Panc1 (cell line): ENCODE results near the gene CRADD. TPM values are rescaled to one million over a fixed set of nuclear protein-coding genes. Genes with fewer than 3 reads are reported as not detected.

Source experiments
- ATAC-seq: fragments of 200-7000 bp; cut with Tn5 transposase; 2 replicates; pipeline ENCODE4 v1.9.1; 2020; ENCODE audit warnings: mild to moderate bottlenecking, moderate library complexity
- BruUV-seq: library from RNA; stranded (reverse); fragments of 400-500 nt; replicated peaks from 2 replicates; lab custom pipeline; 2021; lab: Mats Ljungman, UMichigan
- CTCF ChIA-PET: fragments of 300-600 bp; sonication (Branson Sonifier 250); formaldehyde crosslinking; loops from one replicate; lab custom pipeline; 2022; ENCODE audit warnings: antibody characterized with exemption; lab: Charles Lee
- POLR2A ChIA-PET: fragments of 300-600 bp; sonication (Branson Sonifier 250); formaldehyde crosslinking; loops from one replicate; lab custom pipeline; 2022; ENCODE audit warnings: antibody characterized with exemption; lab: Charles Lee
- DNase-seq: peaks from one replicate; pipeline ENCODE4 v3.0.0-alpha.2; 2010; ENCODE audit warnings: low read depth, low spot score
- H3K27ac ChIP-seq: 2 replicates; pipeline ENCODE4 v1.5.1; 2011; ENCODE audit warnings: mild to moderate bottlenecking, low read length, inconsistent platforms
- H3K27me3 ChIP-seq: fragments of 200-500 bp; sonication (Bioruptor generic); 2 replicates; pipeline ENCODE4 v1.6.0; 2014; ENCODE audit warnings: low read length, inconsistent platforms; ENCODE audit not compliant: control insufficient read depth, insufficient read depth
- H3K36me3 ChIP-seq: fragments of 200-500 bp; sonication (Bioruptor generic); 2 replicates; pipeline ENCODE4 v1.5.1; 2014; ENCODE audit warnings: inconsistent platforms, mild to moderate bottlenecking, low read length, moderate library complexity; ENCODE audit not compliant: control insufficient read depth, insufficient read depth
- H3K4me1 ChIP-seq: 2 replicates; pipeline ENCODE4 v1.5.1; 2011; ENCODE audit warnings: inconsistent platforms, mild to moderate bottlenecking, low read length, moderate library complexity; ENCODE audit not compliant: control insufficient read depth, insufficient read depth
- H3K4me3 ChIP-seq, 2 experiments: 2 replicates each; pipeline ENCODE4 v1.5.1; 2011 to 2012; ENCODE audit warnings: low read depth in 2 of 2, low read length in 2 of 2, mild to moderate bottlenecking in 2 of 2, inconsistent platforms in 1 of 2, moderate library complexity in 1 of 2
- H3K9me3 ChIP-seq: fragments of 200-500 bp; sonication (Bioruptor generic); 2 replicates; pipeline ENCODE4 v1.5.1; 2014; ENCODE audit warnings: low read depth, mild to moderate bottlenecking, inconsistent platforms, low read length, moderate library complexity; ENCODE audit not compliant: control insufficient read depth, insufficient read depth
- CTCF ChIP-seq: fragments of 450-650 bp; IDR thresholded peaks from 2 replicates; pipeline ENCODE4 v1.5.1; 2017; ENCODE audit warnings: mild to moderate bottlenecking
- POLR2AphosphoS5 ChIP-seq: IDR thresholded peaks from 2 replicates; pipeline ENCODE4 v1.6.1; 2012; ENCODE audit warnings: mild to moderate bottlenecking, low read depth, low read length, moderate library complexity
- REST ChIP-seq, 2 experiments: IDR thresholded peaks; 2 replicates each; pipeline ENCODE4 v1.6.1; 2011 to 2012; ENCODE audit warnings: low read depth in 2 of 2, control low read depth in 1 of 2, low read length in 1 of 2, mild to moderate bottlenecking in 1 of 2, moderate library complexity in 1 of 2; ENCODE audit not compliant: insufficient read depth in 1 of 2
- SIN3A ChIP-seq: IDR thresholded peaks from 2 replicates; pipeline ENCODE4 v1.6.1; 2012; ENCODE audit warnings: low read depth, mild to moderate bottlenecking, low read length, moderate library complexity, borderline replicate concordance; ENCODE audit not compliant: insufficient read depth
- TCF7L2 ChIP-seq: IDR thresholded peaks from 2 replicates; pipeline ENCODE4 v1.6.1; 2011; ENCODE audit warnings: mild to moderate bottlenecking, low read depth, low read length, inconsistent platforms
- in situ Hi-C: cut with HindIII; loops from 2 replicates; pipeline ENCODE4 v1.10.0; 2016; ENCODE audit warnings: low sequenced_read_pairs, low pct_unique_long_range_greater_than_20kb
- intact Hi-C: fragments of 100-400 bp; cut with micrococcal nuclease; formaldehyde crosslinking; loops from one replicate; pipeline ENCODE4 v1.10.0; 2022; ENCODE audit not compliant: unreplicated experiment
- total RNA-seq: library from RNA; stranded (reverse); gene quantifications from one replicate; pipeline ENCODE4 v1.2.1, GENCODE V29; 2021; ENCODE audit not compliant: unreplicated experiment

The CRADD gene
- total RNA-seq, 1 experiment from 2014 or later = 7.0 TPM

DNA sequence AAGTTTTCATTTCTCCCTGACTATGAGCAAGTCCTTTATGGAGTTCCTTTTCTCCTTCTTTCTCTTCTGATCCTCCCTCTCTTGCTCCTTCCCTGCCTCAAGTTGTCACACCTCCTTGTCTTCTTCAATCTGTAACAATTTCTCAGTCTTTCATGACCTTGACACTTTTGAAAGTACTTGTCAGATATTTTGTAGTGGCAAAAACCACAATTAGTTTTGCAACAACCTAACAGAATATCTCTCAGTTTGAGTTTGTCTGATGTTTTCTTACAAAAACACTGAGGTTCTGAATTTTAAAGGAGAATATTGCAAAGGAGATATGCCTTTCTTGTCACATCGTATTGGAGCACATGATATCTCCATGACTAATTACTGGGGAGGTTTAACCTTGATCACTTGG, 4.1 kb upstream of the CRADD start:
- ATAC-seq (no peak), DNase-seq (no peak)
- intact Hi-C loops (no loop called here), in situ Hi-C loops (no loop called here)
- Histone ChIP-seq H3K9me3 (no peaks in the 10 kb centered on the region), H3K27ac (no peak overlapping the region), H3K4me1 (peaks cover 5% of the 10 kb centered on the region), H3K36me3 (no peaks in the 10 kb centered on the region), H3K27me3 (no peaks in the 10 kb centered on the region), H3K4me3 (no peak overlapping the region)
- POLR2A ChIA-PET = no interaction called here
- no TSS peak for BruUV-seq
- CTCF ChIA-PET = no interaction called here
- TF ChIP-seq SIN3A = no peak
- TF ChIP-seq REST (IDR thresholded peaks at IDR 0.05; ENCODE audit: insufficient read depth in 1 of 2, low read depth in 2 of 2, low read length in 1 of 2) = no peak
- TF ChIP-seq TCF7L2 = no peak
- TF ChIP-seq CTCF = no peak
- TF ChIP-seq POLR2AphosphoS5 = no peak

GRCh38 chr12:93674386-93674785, 2.8 kb upstream of the CRADD start:
- H3K36me3 ChIP-seq = no peaks in the 10 kb centered on the region
- H3K9me3 ChIP-seq = no peaks in the 10 kb centered on the region
- CTCF ChIA-PET = no interaction called here
- ATAC-seq (no peak), DNase-seq (no peak)
- H3K27ac ChIP-seq = no peak overlapping the region
- POLR2A ChIA-PET = no interaction called here
- peaks cover 12% of the 10 kb centered on the region for H3K4me1 ChIP-seq
- in situ Hi-C loops = no loop called here
- no TSS peak for BruUV-seq
- H3K4me3 ChIP-seq = no peak overlapping the region
- TF ChIP-seq CTCF = no peak
- no peak for TF ChIP-seq POLR2AphosphoS5
- TF ChIP-seq TCF7L2 = no peak
- no peak for TF ChIP-seq SIN3A
- no peak for TF ChIP-seq REST (IDR thresholded peaks at IDR 0.05; ENCODE audit: insufficient read depth in 1 of 2, low read depth in 2 of 2, low read length in 1 of 2)
- H3K27me3 ChIP-seq = no peaks in the 10 kb centered on the region
- intact Hi-C loops = no loop called here
